Erythroblast (primary cell): ENCODE data around the gene CABP4.

Experiments
- GATA1 ChIP-seq: IDR thresholded peaks from 2 replicates; pipeline ENCODE4 v1.6.1; 2011; ENCODE audit warnings: low read depth, mild to moderate bottlenecking, control low read depth, low read length, moderate library complexity
- POLR2A ChIP-seq: IDR thresholded peaks from 2 replicates; pipeline ENCODE4 v1.6.1; 2011; ENCODE audit warnings: mild to moderate bottlenecking, low read length

- TF ChIP-seq POLR2A: no peak
- TF ChIP-seq GATA1: no peak
Observed at GRCh38 chr11:67457453-67457852, 2.3 kb downstream of the CABP4 start.
